ENCODE data around the gene FAM200B.

Gene FAM200B

GRCh38 chr4:15706646-15707362 lies 25.2 kb downstream of the FAM200B start:
- TF ChIP-seq CTCF (IDR thresholded peaks at IDR 0.05; ENCODE audit: low read depth, low read length, missing control alignments): no peak
- DNase-seq (ENCODE audit: low read depth): no peak
- no peak overlapping the region for H3K4me3 ChIP-seq (ENCODE audit: low read depth, low read length)

- no peak for DNase-seq (ENCODE audit: low read depth)
- no peak for TF ChIP-seq CTCF (IDR thresholded peaks at IDR 0.05; ENCODE audit: low read depth, low read length, missing control alignments)
- H3K4me3 ChIP-seq (ENCODE audit: low read depth, low read length): no peak overlapping the region
These were observed 25.7 kb downstream of the FAM200B start for GRCh38 chr4:15707363-15707715.

- no peak for TF ChIP-seq CTCF (IDR thresholded peaks at IDR 0.05; ENCODE audit: low read depth, low read length, missing control alignments)
- H3K4me3 ChIP-seq (ENCODE audit: low read depth, low read length): no peak overlapping the region
- DNase-seq (ENCODE audit: low read depth): no peak
These were observed 30.1 kb downstream of the FAM200B start for GRCh38 chr4:15711762-15712161.

- TF ChIP-seq CTCF (IDR thresholded peaks at IDR 0.05; ENCODE audit: low read depth, low read length, missing control alignments): no peak
- H3K4me3 ChIP-seq (ENCODE audit: low read depth, low read length): no peak overlapping the region
- no peak for DNase-seq (ENCODE audit: low read depth)
These were observed 30.6 kb downstream of the FAM200B start for GRCh38 chr4:15712214-15712613.

GRCh38 chr4:15714141-15714540 lies 32.5 kb downstream of the FAM200B start:
- no peak for DNase-seq (ENCODE audit: low read depth)
- no peak overlapping the region for H3K4me3 ChIP-seq (ENCODE audit: low read depth, low read length)
- no peak for TF ChIP-seq CTCF (IDR thresholded peaks at IDR 0.05; ENCODE audit: low read depth, low read length, missing control alignments)

GRCh38 chr4:15714646-15715435 lies 33.2 kb downstream of the FAM200B start:
- no peak for DNase-seq (ENCODE audit: low read depth)
- no peak overlapping the region for H3K4me3 ChIP-seq (ENCODE audit: low read depth, low read length)
- no peak for TF ChIP-seq CTCF (IDR thresholded peaks at IDR 0.05; ENCODE audit: low read depth, low read length, missing control alignments)

Measured in GM12864 (cell line).